ENCODE data around the gene KIAA0319L. TPM values are rescaled to one million over a fixed set of nuclear protein-coding genes. Genes with fewer than 3 reads are reported as not detected.
A peak's percentile ranks its signal among the peaks of the same experiment; 100 is the strongest.

The KIAA0319L gene
- total RNA-seq, 1 experiment from 2014 or later = 27.8 TPM

GRCh38 chr1:35454176-35454575 is 103.0 kb downstream of the KIAA0319L start:
- no peak for DNase-seq
- peaks cover 39% of the 10 kb centered on the region for H3K36me3 ChIP-seq
- H3K9me3 ChIP-seq = no peaks in the 10 kb centered on the region

GRCh38 chr1:35453031-35453430 is 104.2 kb downstream of the KIAA0319L start:
- Histone ChIP-seq H3K36me3 (peaks cover 37% of the 10 kb centered on the region), H3K9me3 (no peaks in the 10 kb centered on the region), H3K27me3 (no peaks in the 10 kb centered on the region), H3K4me3 (no peak overlapping the region)
- no peak for DNase-seq

More at GRCh38 chr1:35454176-35454575, 103.0 kb downstream of the KIAA0319L start:
- no peaks in the 10 kb centered on the region for H3K27me3 ChIP-seq
- H3K4me3 ChIP-seq = no peak overlapping the region

- no peaks in the 10 kb centered on the region for H3K27me3 ChIP-seq
- peaks cover 42% of the 10 kb centered on the region for H3K36me3 ChIP-seq
- H3K4me3 ChIP-seq = no peak overlapping the region
- DNase-seq = peak; percentile 85
- H3K9me3 ChIP-seq = no peaks in the 10 kb centered on the region
These were observed 105.0 kb downstream of the KIAA0319L start for GRCh38 chr1:35452106-35452774.

- no peak overlapping the region for H3K4me3 ChIP-seq
- DNase-seq = peak; percentile 74
- no peaks in the 10 kb centered on the region for H3K27me3 ChIP-seq
- H3K36me3 ChIP-seq = peaks cover 48% of the 10 kb centered on the region
- H3K9me3 ChIP-seq = no peaks in the 10 kb centered on the region
These were observed 106.1 kb downstream of the KIAA0319L start for GRCh38 chr1:35451125-35451528.

GRCh38 chr1:35449334-35450008 is 107.7 kb downstream of the KIAA0319L start:
- H3K36me3 ChIP-seq = peaks cover 53% of the 10 kb centered on the region
- peak; percentile 74 for DNase-seq

GRCh38 chr1:35448344-35448801 is 108.8 kb downstream of the KIAA0319L start:
- Histone ChIP-seq H3K27me3 (no peaks in the 10 kb centered on the region), H3K9me3 (no peaks in the 10 kb centered on the region), H3K4me3 (no peak overlapping the region), H3K36me3 (peaks cover 48% of the 10 kb centered on the region)
- DNase-seq = peak; percentile 78

More at GRCh38 chr1:35449334-35450008, 107.7 kb downstream of the KIAA0319L start:
- H3K27me3 ChIP-seq = no peaks in the 10 kb centered on the region
- H3K4me3 ChIP-seq = no peak overlapping the region
- no peaks in the 10 kb centered on the region for H3K9me3 ChIP-seq

GRCh38 chr1:35447278-35447677 is 109.9 kb downstream of the KIAA0319L start:
- peaks cover 52% of the 10 kb centered on the region for H3K36me3 ChIP-seq
- no peaks in the 10 kb centered on the region for H3K27me3 ChIP-seq
- H3K4me3 ChIP-seq = no peak overlapping the region
- no peak for DNase-seq
- H3K9me3 ChIP-seq = no peaks in the 10 kb centered on the region

GRCh38 chr1:35444519-35444774 is 112.8 kb downstream of the KIAA0319L start:
- H3K27me3 ChIP-seq = no peaks in the 10 kb centered on the region
- H3K4me3 ChIP-seq = no peak overlapping the region
- H3K36me3 ChIP-seq = peaks cover 31% of the 10 kb centered on the region
- no peak for DNase-seq
- no peaks in the 10 kb centered on the region for H3K9me3 ChIP-seq

GRCh38 chr1:35443768-35444518 is 113.3 kb downstream of the KIAA0319L start:
- H3K4me3 ChIP-seq = no peak overlapping the region
- DNase-seq = no peak
- H3K36me3 ChIP-seq = peaks cover 31% of the 10 kb centered on the region

GRCh38 chr1:35442734-35443133 is 114.5 kb downstream of the KIAA0319L start:
- DNase-seq = no peak

More at GRCh38 chr1:35443768-35444518, 113.3 kb downstream of the KIAA0319L start:
- H3K9me3 ChIP-seq = no peaks in the 10 kb centered on the region
- H3K27me3 ChIP-seq = no peaks in the 10 kb centered on the region

GRCh38 chr1:35441926-35442579 is 115.2 kb downstream of the KIAA0319L start:
- H3K36me3 ChIP-seq = peaks cover 24% of the 10 kb centered on the region
- no peak overlapping the region for H3K4me3 ChIP-seq
- no peaks in the 10 kb centered on the region for H3K27me3 ChIP-seq
- no peaks in the 10 kb centered on the region for H3K9me3 ChIP-seq
- no peak for DNase-seq

More at GRCh38 chr1:35442734-35443133, 114.5 kb downstream of the KIAA0319L start:
- H3K27me3 ChIP-seq = no peaks in the 10 kb centered on the region
- peaks cover 26% of the 10 kb centered on the region for H3K36me3 ChIP-seq
- H3K4me3 ChIP-seq = no peak overlapping the region
- no peaks in the 10 kb centered on the region for H3K9me3 ChIP-seq

- Histone ChIP-seq H3K36me3 (peaks cover 11% of the 10 kb centered on the region), H3K9me3 (no peaks in the 10 kb centered on the region), H3K4me3 (no peak overlapping the region), H3K27me3 (no peaks in the 10 kb centered on the region)
- DNase-seq = no peak
These were observed 117.6 kb downstream of the KIAA0319L start for GRCh38 chr1:35439626-35440025.

- Histone ChIP-seq H3K9me3 (no peaks in the 10 kb centered on the region), H3K36me3 (no peaks in the 10 kb centered on the region; the same call in 1 of the 2 replicates), H3K4me3 (no peak overlapping the region), H3K27me3 (no peaks in the 10 kb centered on the region)
- no peak for DNase-seq
These were observed 120.0 kb downstream of the KIAA0319L start for GRCh38 chr1:35437200-35437599.

GRCh38 chr1:35436078-35436477 is 121.1 kb downstream of the KIAA0319L start:
- Histone ChIP-seq H3K9me3 (no peaks in the 10 kb centered on the region), H3K4me3 (no peak overlapping the region), H3K36me3 (peaks cover 3% of the 10 kb centered on the region), H3K27me3 (no peaks in the 10 kb centered on the region)
- DNase-seq = no peak

- DNase-seq = no peak
- Histone ChIP-seq H3K4me3 (no peak overlapping the region), H3K27me3 (no peaks in the 10 kb centered on the region), H3K9me3 (no peaks in the 10 kb centered on the region), H3K36me3 (peaks cover 3% of the 10 kb centered on the region)
These were observed 122.5 kb downstream of the KIAA0319L start for GRCh38 chr1:35434703-35435102.

- Histone ChIP-seq H3K9me3 (no peaks in the 10 kb centered on the region), H3K4me3 (no peak overlapping the region), H3K27me3 (no peaks in the 10 kb centered on the region), H3K36me3 (peaks cover 9% of the 10 kb centered on the region)
- DNase-seq = no peak
These were observed 123.5 kb downstream of the KIAA0319L start for GRCh38 chr1:35433714-35434113.

GRCh38 chr1:35432231-35432630 is 125.0 kb downstream of the KIAA0319L start:
- peaks cover 11% of the 10 kb centered on the region for H3K36me3 ChIP-seq
- H3K4me3 ChIP-seq = no peak overlapping the region
- DNase-seq = no peak
- H3K27me3 ChIP-seq = no peaks in the 10 kb centered on the region
- H3K9me3 ChIP-seq = no peaks in the 10 kb centered on the region

Data from MG63 (cell line).